ENCODE results near the gene SLC29A3. TPM values are rescaled to one million over a fixed set of nuclear protein-coding genes. Genes with fewer than 3 reads are reported as not detected.

SLC29A3 gene
- polyA plus RNA-seq, 3 donors, result 9.7 to 28.4 (median 16.6) TPM

- Histone ChIP-seq H3K4me1 (ENCODE audit: control insufficient read depth in 1 of 2, insufficient read depth in 2 of 2, low read length in 2 of 2) (peaks cover 13 to 15% of the 10 kb centered on the region in 2 donors), H3K27ac (ENCODE audit: low read depth in 1 of 2, low read length in 2 of 2) (no peak overlapping the region), H3K4me2 (replicated peaks; ENCODE audit: extremely low read depth, low read length, poor library complexity, severe bottlenecking) (no peak overlapping the region), H3K79me2 (ENCODE audit: insufficient read depth, low read length) (no peaks in the 10 kb centered on the region), H3K9ac (ENCODE audit: insufficient read depth, low read length, poor library complexity, severe bottlenecking) (no peak overlapping the region), H3K9me3 (replicated peaks in 1 of 2; ENCODE audit: control insufficient read depth in 1 of 2, insufficient read depth in 1 of 2, low read length in 2 of 2) (no peaks in the 10 kb centered on the region), H3K36me3 (replicated peaks in 1 of 2; ENCODE audit: control insufficient read depth in 1 of 2, insufficient read depth in 2 of 2, low read length in 2 of 2) (no peaks in the 10 kb centered on the region), H4K20me1 (ENCODE audit: insufficient read depth, low read length) (no peaks in the 10 kb centered on the region), H3K27me3 (ENCODE audit: control insufficient read depth in 2 of 2, insufficient read depth in 2 of 2, low read length in 2 of 2) (no peaks in the 10 kb centered on the region), H3K4me3 (replicated peaks in 1 of 3; ENCODE audit: low read depth in 2 of 3, low read length in 3 of 3) (no peak overlapping the region), H2AFZ (ENCODE audit: insufficient read depth, low read depth, low read length, poor library complexity, severe bottlenecking) (no peak overlapping the region)
- no peaks in the 10 kb centered on the region for H3K36me3 Mint-ChIP-seq
- H3K27ac Mint-ChIP-seq, result no peak overlapping the region
- intact Hi-C loops (cut with micrococcal nuclease), result loop anchor here in 1 of 2 donors (5.0 kb wide), 1 partner anchor 357 kb away; no protein-coding TSS in a partner anchor
- TF ChIP-seq CTCF (IDR thresholded peaks at IDR 0.05), result no peak
- WGBS (ENCODE audit: insufficient coverage), result 90% methylated on average over 16 of the region's 19 CpGs
- no peaks in the 10 kb centered on the region for H3K9me3 Mint-ChIP-seq
- DNase-seq, result no peak
- H3K4me1 Mint-ChIP-seq, result peaks cover 21% of the 10 kb centered on the region
- no peak overlapping the region for H3K4me3 Mint-ChIP-seq
- H3K27me3 Mint-ChIP-seq (ENCODE audit: low read depth in 3 of 3), result peaks cover 0 to 8% (median 2%) of the 10 kb centered on the region in 3 donors
Measured at GRCh38 chr10:71284544-71285179, 34.4 kb upstream of the SLC29A3 start.

- no peaks in the 10 kb centered on the region for H3K27me3 ChIP-seq (ENCODE audit: control insufficient read depth in 2 of 2, insufficient read depth in 2 of 2, low read length in 2 of 2)
- DNase-seq, result peak in 2 of 3 donors; percentile 16
Measured at GRCh38 chr10:71285180-71285545, 33.9 kb upstream of the SLC29A3 start.

More at GRCh38 chr10:71285180-71285545, 33.9 kb upstream of the SLC29A3 start:
- Histone ChIP-seq H2AFZ (ENCODE audit: insufficient read depth, low read depth, low read length, poor library complexity, severe bottlenecking) (no peak overlapping the region), H3K4me1 (ENCODE audit: control insufficient read depth in 1 of 2, insufficient read depth in 2 of 2, low read length in 2 of 2) (peaks cover 8 to 10% of the 10 kb centered on the region in 2 donors), H3K79me2 (ENCODE audit: insufficient read depth, low read length) (no peaks in the 10 kb centered on the region), H3K9ac (ENCODE audit: insufficient read depth, low read length, poor library complexity, severe bottlenecking) (no peak overlapping the region), H3K4me3 (replicated peaks in 1 of 3; ENCODE audit: low read depth in 2 of 3, low read length in 3 of 3) (no peak overlapping the region), H3K9me3 (replicated peaks in 1 of 2; ENCODE audit: control insufficient read depth in 1 of 2, insufficient read depth in 1 of 2, low read length in 2 of 2) (no peaks in the 10 kb centered on the region), H3K27ac (ENCODE audit: low read depth in 1 of 2, low read length in 2 of 2) (no peak overlapping the region), H3K36me3 (replicated peaks in 1 of 2; ENCODE audit: control insufficient read depth in 1 of 2, insufficient read depth in 2 of 2, low read length in 2 of 2) (no peaks in the 10 kb centered on the region), H4K20me1 (ENCODE audit: insufficient read depth, low read length) (no peaks in the 10 kb centered on the region), H3K4me2 (replicated peaks; ENCODE audit: extremely low read depth, low read length, poor library complexity, severe bottlenecking) (no peak overlapping the region)
- no peak overlapping the region for H3K4me3 Mint-ChIP-seq
- peak overlapping the region in 1 of 7 donors; percentile 40 for H3K27ac Mint-ChIP-seq
- peaks cover 0 to 8% (median 2%) of the 10 kb centered on the region in 3 donors for H3K27me3 Mint-ChIP-seq (ENCODE audit: low read depth in 3 of 3)
- peaks cover 18% of the 10 kb centered on the region for H3K4me1 Mint-ChIP-seq
- H3K36me3 Mint-ChIP-seq, result no peaks in the 10 kb centered on the region
- no peaks in the 10 kb centered on the region for H3K9me3 Mint-ChIP-seq
- peak; percentile 72 for TF ChIP-seq CTCF (IDR thresholded peaks at IDR 0.05)
- intact Hi-C loops (cut with micrococcal nuclease), result loop anchor here in 1 of 2 donors (5.0 kb wide), 1 partner anchor 358 kb away; no protein-coding TSS in a partner anchor
- WGBS (ENCODE audit: insufficient coverage), result 57% methylated on average over 11 of the region's 11 CpGs

Data from CD14-positive monocyte (primary cell).